H1 (cell line): ENCODE data around the gene WDR4. TPM values are rescaled to one million over a fixed set of nuclear protein-coding genes. Genes with fewer than 3 reads are reported as not detected.

ENCODE experiments used
- TAF1 ChIP-seq: IDR thresholded peaks from 2 replicates; pipeline ENCODE4 v1.6.1; 2011; ENCODE audit warnings: mild to moderate bottlenecking, low read depth, low read length
- TAF7 ChIP-seq: optimal IDR thresholded peaks from 2 replicates; pipeline ENCODE3; 2011; ENCODE audit warnings: low read depth, mild to moderate bottlenecking, inconsistent platforms, low read length, moderate library complexity, borderline replicate concordance
- polyA plus RNA-seq, 7 experiments: library from polyadenylated mRNA; depleted of rRNA in 3 of 7; stranded (reverse) in 5 of 7; unstranded in 2 of 7; fragments of >200 nt in 5 of 7; fragments of 200-250 nt in 2 of 7; gene quantifications; 1 replicate in 5 of 7; 2 replicates in 1 of 7; 4 replicates in 1 of 7; pipeline versions ENCODE4 v1.2.1 to v1.2.3, GENCODE V29; 2011 to 2013; ENCODE audit warnings: missing spikeins in 2 of 7, mixed read lengths in 2 of 7
- total RNA-seq: library from RNA; stranded (reverse); fragmentation: NEBNext Ultra II Directional; extraction: Animal tissue kit (Norgen Biotek cat#: 25700); gene quantifications from 2 replicates; pipeline ENCODE4 v1.2.1, GENCODE V29; 2021
- TF ChIP-seq, protein P1 (sequence below): IDR thresholded peaks from 2 replicates; pipeline ENCODE4 v1.6.1; 2011; ENCODE audit warnings: low read length, improper control_type of control experiment

Gene WDR4
- total and polyA plus RNA-seq, 2 of the 8 experiments (the other 6 are each of a cell fraction or from before 2014, with no cell fraction given) = 28.9 to 47.8 TPM

GRCh38 chr21:42799516-42799915, 79.8 kb downstream of the WDR4 start (continued):
- no peak for TF ChIP-seq TAF7
- no peak for TF ChIP-seq TAF1
- TF ChIP-seq, protein P1, sequence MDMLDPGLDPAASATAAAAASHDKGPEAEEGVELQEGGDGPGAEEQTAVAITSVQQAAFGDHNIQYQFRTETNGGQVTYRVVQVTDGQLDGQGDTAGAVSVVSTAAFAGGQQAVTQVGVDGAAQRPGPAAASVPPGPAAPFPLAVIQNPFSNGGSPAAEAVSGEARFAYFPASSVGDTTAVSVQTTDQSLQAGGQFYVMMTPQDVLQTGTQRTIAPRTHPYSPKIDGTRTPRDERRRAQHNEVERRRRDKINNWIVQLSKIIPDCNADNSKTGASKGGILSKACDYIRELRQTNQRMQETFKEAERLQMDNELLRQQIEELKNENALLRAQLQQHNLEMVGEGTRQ = no peak

Other genes starting within 250 kb of the WDR4 start
- gene PDE9A, start 225.9 kb downstream of the WDR4 start, total RNA-seq = 45.7 and 45.9 TPM in 2 replicates
- gene PDE9A, start 225.9 kb downstream of the WDR4 start, polyA plus RNA-seq (2011; rRNA removed) = 39.2 and 46.7 TPM in 2 replicates
- gene NDUFV3, start 13.8 kb upstream of the WDR4 start, total RNA-seq = 44.4 and 47.1 TPM in 2 replicates
- gene NDUFV3, start 13.8 kb upstream of the WDR4 start, polyA plus RNA-seq (2011; rRNA removed) = 17.0 and 18.2 TPM in 2 replicates
- 14.9 and 17.7 TPM in 2 replicates for gene ERVH48-1, start 46.1 kb upstream of the WDR4 start, total RNA-seq
- gene ERVH48-1, start 46.1 kb upstream of the WDR4 start, polyA plus RNA-seq (2011; rRNA removed) = 4.0 and 4.2 TPM in 2 replicates
- gene PKNOX1, start 95.0 kb upstream of the WDR4 start, total RNA-seq = 31.3 and 31.9 TPM in 2 replicates
- gene PKNOX1, start 95.0 kb upstream of the WDR4 start, polyA plus RNA-seq (2011; rRNA removed) = 20.4 and 30.7 TPM in 2 replicates
- gene CBS, start 196.3 kb upstream of the WDR4 start, total RNA-seq = 418 and 455 TPM in 2 replicates
- gene CBS, start 196.3 kb upstream of the WDR4 start, polyA plus RNA-seq (2011; rRNA removed) = 114 and 185 TPM in 2 replicates
- 53.0 and 74.6 TPM in 2 replicates for gene U2AF1, start 228.0 kb upstream of the WDR4 start, total RNA-seq
- gene U2AF1, start 228.0 kb upstream of the WDR4 start, polyA plus RNA-seq (2011; rRNA removed) = 60.0 and 114 TPM in 2 replicates